Osteoblast (primary cell): ENCODE data around the gene ZC3H18. TPM values are rescaled to one million over a fixed set of nuclear protein-coding genes. Genes with fewer than 3 reads are reported as not detected.

Experiments
- DNase-seq: peaks from one replicate; pipeline ENCODE4 v3.0.0; 2011; ENCODE audit warnings: low spot score, mixed read lengths; ENCODE audit not compliant: insufficient read length; ENCODE audit errors: missing footprints
- H2AFZ ChIP-seq: 2 replicates; pipeline ENCODE4 v1.6.0; 2011; ENCODE audit warnings: mild to moderate bottlenecking, low read length
- H3K27ac ChIP-seq: 2 replicates; pipeline ENCODE4 v1.5.1; 2011; ENCODE audit warnings: mild to moderate bottlenecking, low read depth, low read length, moderate library complexity
- H3K27me3 ChIP-seq: 2 replicates; pipeline ENCODE4 v1.6.0; 2012; ENCODE audit warnings: mild to moderate bottlenecking, control low read depth, inconsistent platforms, low read length, moderate library complexity; ENCODE audit not compliant: insufficient read depth
- H3K36me3 ChIP-seq: 2 replicates; pipeline ENCODE4 v1.5.1; 2011; ENCODE audit warnings: mild to moderate bottlenecking, low read length, control low read depth, moderate library complexity; ENCODE audit not compliant: insufficient read depth
- H3K4me1 ChIP-seq: 2 replicates; pipeline ENCODE4 v1.5.1; 2011; ENCODE audit warnings: mild to moderate bottlenecking, low read length, control low read depth, moderate library complexity; ENCODE audit not compliant: insufficient read depth
- H3K4me2 ChIP-seq: 2 replicates; pipeline ENCODE4 v1.6.0; 2011; ENCODE audit warnings: mild to moderate bottlenecking, low read length; ENCODE audit not compliant: insufficient read depth
- H3K4me3 ChIP-seq: fragments of 200-600 bp; sonication (generic); 3 replicates; pipeline ENCODE4 v1.5.1; 2012; ENCODE audit warnings: mild to moderate bottlenecking, low read length, inconsistent platforms; ENCODE audit not compliant: insufficient read depth
- H3K79me2 ChIP-seq: 2 replicates; pipeline ENCODE4 v1.6.0; 2012; ENCODE audit warnings: mild to moderate bottlenecking, low read length, control low read depth, inconsistent platforms; ENCODE audit not compliant: insufficient read depth
- H3K9me3 ChIP-seq: 2 replicates; pipeline ENCODE4 v1.5.1; 2011; ENCODE audit warnings: low read depth, low read length, control low read depth
- H4K20me1 ChIP-seq: 2 replicates; pipeline ENCODE4 v1.6.0; 2012; ENCODE audit warnings: mild to moderate bottlenecking, low read length, control low read depth; ENCODE audit not compliant: insufficient read depth
- total RNA-seq: library from RNA; depleted of rRNA; stranded (reverse); fragments of >200 nt; gene quantifications from 2 replicates; pipeline ENCODE4 v1.2.3, GENCODE V29; 2012
- TF ChIP-seq, protein P1 (sequence below): IDR thresholded peaks from 2 replicates; pipeline ENCODE4 v1.5.1; 2011; ENCODE audit warnings: mild to moderate bottlenecking, low read depth, low read length, moderate library complexity; ENCODE audit errors: extremely low read depth

The ZC3H18 gene
- total RNA-seq, 1 donor = 10.9 TPM

GRCh38 chr16:88597856-88598491 lies 27.8 kb downstream of the ZC3H18 start:
- Histone ChIP-seq H3K27ac (no peak overlapping the region), H4K20me1 (peaks cover 9% of the 10 kb centered on the region), H3K4me1 (no peaks in the 10 kb centered on the region), H3K36me3 (peaks cover 43% of the 10 kb centered on the region), H3K27me3 (no peaks in the 10 kb centered on the region), H3K4me3 (no peak overlapping the region), H3K9me3 (no peaks in the 10 kb centered on the region), H3K79me2 (peaks cover 28% of the 10 kb centered on the region), H2AFZ (no peak overlapping the region), H3K4me2 (no peak overlapping the region)
- peak; percentile 36 for DNase-seq
- TF ChIP-seq, protein P1, sequence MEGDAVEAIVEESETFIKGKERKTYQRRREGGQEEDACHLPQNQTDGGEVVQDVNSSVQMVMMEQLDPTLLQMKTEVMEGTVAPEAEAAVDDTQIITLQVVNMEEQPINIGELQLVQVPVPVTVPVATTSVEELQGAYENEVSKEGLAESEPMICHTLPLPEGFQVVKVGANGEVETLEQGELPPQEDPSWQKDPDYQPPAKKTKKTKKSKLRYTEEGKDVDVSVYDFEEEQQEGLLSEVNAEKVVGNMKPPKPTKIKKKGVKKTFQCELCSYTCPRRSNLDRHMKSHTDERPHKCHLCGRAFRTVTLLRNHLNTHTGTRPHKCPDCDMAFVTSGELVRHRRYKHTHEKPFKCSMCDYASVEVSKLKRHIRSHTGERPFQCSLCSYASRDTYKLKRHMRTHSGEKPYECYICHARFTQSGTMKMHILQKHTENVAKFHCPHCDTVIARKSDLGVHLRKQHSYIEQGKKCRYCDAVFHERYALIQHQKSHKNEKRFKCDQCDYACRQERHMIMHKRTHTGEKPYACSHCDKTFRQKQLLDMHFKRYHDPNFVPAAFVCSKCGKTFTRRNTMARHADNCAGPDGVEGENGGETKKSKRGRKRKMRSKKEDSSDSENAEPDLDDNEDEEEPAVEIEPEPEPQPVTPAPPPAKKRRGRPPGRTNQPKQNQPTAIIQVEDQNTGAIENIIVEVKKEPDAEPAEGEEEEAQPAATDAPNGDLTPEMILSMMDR = no peak

DNA sequence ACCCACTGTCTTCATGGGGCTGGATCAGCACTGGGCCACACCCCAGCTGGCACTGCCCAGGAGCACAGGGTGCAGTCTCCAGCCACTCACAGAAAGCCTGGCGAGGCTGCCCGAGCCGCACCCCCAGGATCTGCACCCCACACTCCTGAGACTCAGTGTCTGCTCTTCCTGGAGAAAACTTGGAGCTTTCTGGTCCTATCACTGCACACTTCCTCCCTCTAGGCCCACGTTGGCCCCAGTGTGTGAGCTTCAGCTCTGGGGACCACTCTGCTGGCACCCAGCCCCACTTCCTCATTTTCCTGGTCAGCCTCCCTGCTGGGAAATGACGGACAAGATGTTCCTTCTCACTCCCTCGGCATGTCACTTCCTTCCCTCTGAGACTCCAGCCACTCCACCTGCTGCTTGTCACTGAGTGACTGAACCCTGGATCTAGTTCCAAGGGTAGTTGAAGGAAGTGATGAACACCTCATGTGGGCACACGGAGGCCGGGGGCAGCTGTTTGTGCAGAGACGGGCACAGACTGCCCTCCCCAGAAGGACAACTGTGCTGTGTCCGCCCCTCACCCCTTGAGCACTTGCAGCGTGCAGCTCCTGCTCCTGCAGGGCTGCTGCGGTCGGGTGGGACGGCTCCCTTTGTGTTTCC lies 29.0 kb downstream of the ZC3H18 start:
- Histone ChIP-seq H3K36me3 (peaks cover 43% of the 10 kb centered on the region), H2AFZ (no peak overlapping the region), H3K79me2 (peaks cover 20% of the 10 kb centered on the region), H3K9me3 (no peaks in the 10 kb centered on the region), H3K4me1 (no peaks in the 10 kb centered on the region), H3K4me3 (no peak overlapping the region), H3K27ac (no peak overlapping the region), H3K27me3 (no peaks in the 10 kb centered on the region), H3K4me2 (no peak overlapping the region), H4K20me1 (peaks cover 9% of the 10 kb centered on the region)
- TF ChIP-seq, protein P1 = no peak
- DNase-seq = peak; percentile 58

- peaks cover 13% of the 10 kb centered on the region for H4K20me1 ChIP-seq
Observed at GRCh38 chr16:88599825-88600538, 29.8 kb downstream of the ZC3H18 start.

More at GRCh38 chr16:88599825-88600538, 29.8 kb downstream of the ZC3H18 start:
- Histone ChIP-seq H3K4me2 (no peak overlapping the region), H3K79me2 (peaks cover 17% of the 10 kb centered on the region), H2AFZ (no peak overlapping the region), H3K4me3 (no peak overlapping the region), H3K27ac (no peak overlapping the region), H3K4me1 (no peaks in the 10 kb centered on the region), H3K36me3 (peaks cover 47% of the 10 kb centered on the region), H3K27me3 (no peaks in the 10 kb centered on the region), H3K9me3 (no peaks in the 10 kb centered on the region)
- TF ChIP-seq, protein P1 = no peak
- no peak for DNase-seq
